Adrenal gland (tissue), 5 donors: ENCODE data around the gene AADACL4.

Experiments used
- CTCF ChIP-seq, 6 experiments: fragments of 450-650 bp in 4 of 6; fragments of 200-600 bp in 2 of 6; sonication (generic) in 1 of 6; IDR thresholded peaks; 1 replicate in 5 of 6; 2 replicates in 1 of 6; pipeline versions ENCODE4 v1.5.1 to v1.8.0; 2016 to 2021; ENCODE audit warnings: antibody characterized with exemption in 6 of 6, mild to moderate bottlenecking in 2 of 6, moderate library complexity in 1 of 6
- POLR2A ChIP-seq, 2 donors: fragments of 450-650 bp; IDR thresholded peaks; one replicate each; pipeline ENCODE4 v1.6.1; 2017; ENCODE audit warnings: antibody characterized with exemption in 2 of 2, mild to moderate bottlenecking in 2 of 2, moderate library complexity in 1 of 2
- donor health status: DM: no; HTN: no; CAD: no.

- TF ChIP-seq CTCF (IDR thresholded peaks at IDR 0.05) (no peak), POLR2A (IDR thresholded peaks at IDR 0.05) (no peak)
Observed at GRCh38 chr1:12712929-12713328, 69.0 kb downstream of the AADACL4 start.
